Measurements from ENCODE around the gene ANKS6. TPM values are rescaled to one million over a fixed set of nuclear protein-coding genes. Genes with fewer than 3 reads are reported as not detected.

Gene ANKS6
- total and polyA plus RNA-seq, 2 of the 8 experiments (the other 6 are each of a cell fraction or from before 2014, with no cell fraction given) = 34.1 to 56.3 TPM

- no peak overlapping the region for H3K18ac ChIP-seq (ENCODE audit: extremely low read depth, low read length)
- POLR2A ChIA-PET (ENCODE audit: partially characterized antibody) = no interaction called here
- H2BK120ac ChIP-seq (replicated peaks; ENCODE audit: low read depth, low read length) = no peak overlapping the region
- no peak overlapping the region for H2BK20ac ChIP-seq (ENCODE audit: low read length)
- H3K27ac ChIP-seq (ENCODE audit: low read depth, low read length) = no peak overlapping the region
- DNase-seq (ENCODE audit: low read depth in 1 of 2, low spot score in 2 of 2) = no peak
- no peak overlapping the region for H3K4me3 ChIP-seq (ENCODE audit: extremely low read depth in 1 of 4, insufficient read depth in 2 of 4, low read depth in 3 of 4, low read length in 4 of 4)
- no peaks in the 10 kb centered on the region for H3K23me2 ChIP-seq (ENCODE audit: low read depth, low read length)
- CTCF ChIA-PET (ENCODE audit: partially characterized antibody) = interaction anchor here (2.5 kb wide), 1 partner anchor 9 kb away, joined by 7 read pairs; no protein-coding TSS in a partner anchor
- no peaks in the 10 kb centered on the region for H3K4me1 ChIP-seq (replicated peaks in 1 of 4; ENCODE audit: control insufficient read depth in 3 of 4, insufficient read depth in 4 of 4, low read length in 3 of 4)
- no peak overlapping the region for H3K56ac ChIP-seq (replicated peaks; ENCODE audit: insufficient read length, low read depth, low read length)
- no peak overlapping the region for H2BK12ac ChIP-seq (ENCODE audit: low read depth, low read length)
- H2AFZ ChIP-seq (ENCODE audit: low read length) = no peak overlapping the region
- H2BK15ac ChIP-seq (ENCODE audit: low read length) = no peak overlapping the region
- no peak overlapping the region for H4K5ac ChIP-seq (ENCODE audit: insufficient read length, low read depth, low read length)
- no peaks in the 10 kb centered on the region; the same call in 1 of the 2 replicates for H3K79me1 ChIP-seq (ENCODE audit: low read depth, low read length)
- no peaks in the 10 kb centered on the region for H4K20me1 ChIP-seq (replicated peaks in 1 of 2; ENCODE audit: control insufficient read depth in 1 of 2, insufficient read depth in 2 of 2, low read length in 2 of 2)
- H3K4me2 ChIP-seq (ENCODE audit: insufficient read depth in 1 of 2, low read depth in 2 of 2, low read length in 2 of 2) = no peak overlapping the region
- 0 out of 4 replicates have a peak, but pooled peaks cover 0 to 5% of the 10 kb centered on the region in 2 experiments for H3K9me3 ChIP-seq (ENCODE audit: insufficient read depth in 2 of 2, low read depth in 1 of 2, low read length in 1 of 2)
- FAIRE-seq = no peak
- peaks cover 3 to 41% (median 8%) of the 10 kb centered on the region in 4 experiments; a peak in 6 of 8 replicates for H3K36me3 ChIP-seq (ENCODE audit: control insufficient read depth in 2 of 4, insufficient read depth in 4 of 4, low read length in 3 of 4)
- H3K9ac ChIP-seq (replicated peaks in 1 of 4; ENCODE audit: extremely low read depth in 1 of 4, low read depth in 3 of 4, low read length in 3 of 4) = no peak overlapping the region
- no peaks in the 10 kb centered on the region for H3K27me3 ChIP-seq (replicated peaks in 1 of 4; ENCODE audit: control insufficient read depth in 3 of 4, extremely low read depth in 1 of 4, insufficient read depth in 3 of 4, low read length in 3 of 4)
- H2AK5ac ChIP-seq (ENCODE audit: low read depth, low read length) = no peak overlapping the region
- TF ChIP-seq GABPA (IDR thresholded peaks at IDR 0.05; ENCODE audit: borderline replicate concordance, insufficient read depth, low read length) = no peak
- no peak for TF ChIP-seq JUND (IDR thresholded peaks at IDR 0.05; ENCODE audit: low read length)
- TF ChIP-seq BRCA1 (IDR thresholded peaks at IDR 0.05; ENCODE audit: low read depth, low read length) = no peak
- TF ChIP-seq ATF3 (IDR thresholded peaks at IDR 0.05; ENCODE audit: insufficient read depth, low read depth, low read length) = no peak
- TF ChIP-seq HDAC6 (IDR thresholded peaks at IDR 0.05; ENCODE audit: low read depth, low read length) = no peak
- no peak for TF ChIP-seq PHF8 (conservative IDR thresholded peaks at IDR 0.05; ENCODE audit: low read depth, low read length)
- no peak for TF ChIP-seq CHD1 (IDR thresholded peaks at IDR 0.05; ENCODE audit: low read depth, low read length)
- H3K23ac ChIP-seq (ENCODE audit: insufficient read length) = no peak overlapping the region
- no peaks in the 10 kb centered on the region for H3K79me2 ChIP-seq (ENCODE audit: control insufficient read depth in 1 of 2, insufficient read depth in 2 of 2, low read length in 2 of 2)
- H4K8ac ChIP-seq (ENCODE audit: extremely low read depth, insufficient read depth, low read length) = no peak overlapping the region
- WGBS, 2 experiments (ENCODE audit: extremely low coverage in 1 of 2, insufficient coverage in 1 of 2, insufficient read length in 1 of 2, insufficient replicate concordance in 2 of 2, low coverage in 1 of 2, low lambda C conversion rate in 2 of 2, missing lambda C conversion rate in 1 of 2) = 90% methylated on average over 3 of the region's 3 CpGs; no CpG with 5 or more reads in 1 of the 2 experiments
- H2BK5ac ChIP-seq (ENCODE audit: low read depth, low read length) = no peak overlapping the region
- no peak overlapping the region for H3K14ac ChIP-seq (ENCODE audit: insufficient read length)
- no peak overlapping the region for H3K4ac ChIP-seq (replicated peaks; ENCODE audit: insufficient read length, low read depth, low read length)
- no peak overlapping the region for H4K91ac ChIP-seq (replicated peaks; ENCODE audit: insufficient read length, low read length)
Measured at GRCh38 chr9:98738741-98739140, 57.6 kb downstream of the ANKS6 start.

Data from H1 (cell line).